BE2C (cell line): ENCODE results near the gene PADI1.

Source experiments
- DNase-seq: peaks from one replicate; pipeline ENCODE4 v3.0.0-alpha.2; 2020
- H3K27me3 ChIP-seq: fragments of 250-450 bp; sonication (Bioruptor Pico); 2 replicates; pipeline ENCODE4 v1.5.1; 2020; ENCODE audit warnings: mild to moderate bottlenecking
- H3K36me3 ChIP-seq: fragments of 250-450 bp; sonication (Bioruptor Pico); 2 replicates; pipeline ENCODE4 v1.5.1; 2020; ENCODE audit warnings: mild to moderate bottlenecking
- H3K4me1 ChIP-seq: fragments of 250-450 bp; sonication (Bioruptor Pico); 2 replicates; pipeline ENCODE4 v1.5.1; 2020
- H3K4me3 ChIP-seq: 2 replicates; pipeline ENCODE4 v1.5.1; 2011; ENCODE audit warnings: low read depth, low read length
- H3K9me3 ChIP-seq: fragments of 250-450 bp; sonication (Bioruptor Pico); 2 replicates; pipeline ENCODE4 v1.5.1; 2020
- CTCF ChIP-seq: IDR thresholded peaks from 2 replicates; pipeline ENCODE4 v1.5.1; 2012; ENCODE audit warnings: mild to moderate bottlenecking, low read depth, low read length

The PADI1 gene

DNA sequence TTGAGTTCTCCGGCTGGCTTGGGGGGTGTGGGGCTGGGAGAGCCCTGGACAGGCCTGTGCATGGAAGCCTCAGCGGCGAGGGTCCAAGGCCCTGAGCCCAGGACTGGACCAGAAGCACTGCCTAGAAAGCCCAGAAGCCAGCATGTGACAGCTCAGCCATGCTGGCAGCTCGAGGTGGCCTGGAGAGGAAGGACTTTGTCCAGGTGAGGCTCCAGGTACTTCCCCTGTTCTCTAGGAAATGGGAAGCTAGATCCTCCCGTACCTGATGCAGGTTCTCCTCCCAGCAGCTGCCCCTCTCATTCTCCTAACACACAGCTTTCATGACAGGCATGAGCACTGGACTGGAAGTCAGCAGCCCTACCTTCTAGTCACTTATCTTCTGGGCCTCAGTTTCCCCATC, 50.4 kb downstream of the PADI1 start:
- Histone ChIP-seq H3K9me3 (no peaks in the 10 kb centered on the region), H3K4me1 (no peaks in the 10 kb centered on the region), H3K36me3 (no peaks in the 10 kb centered on the region), H3K27me3 (no peaks in the 10 kb centered on the region), H3K4me3 (no peak overlapping the region)
- DNase-seq: no peak
- TF ChIP-seq CTCF: no peak

DNA sequence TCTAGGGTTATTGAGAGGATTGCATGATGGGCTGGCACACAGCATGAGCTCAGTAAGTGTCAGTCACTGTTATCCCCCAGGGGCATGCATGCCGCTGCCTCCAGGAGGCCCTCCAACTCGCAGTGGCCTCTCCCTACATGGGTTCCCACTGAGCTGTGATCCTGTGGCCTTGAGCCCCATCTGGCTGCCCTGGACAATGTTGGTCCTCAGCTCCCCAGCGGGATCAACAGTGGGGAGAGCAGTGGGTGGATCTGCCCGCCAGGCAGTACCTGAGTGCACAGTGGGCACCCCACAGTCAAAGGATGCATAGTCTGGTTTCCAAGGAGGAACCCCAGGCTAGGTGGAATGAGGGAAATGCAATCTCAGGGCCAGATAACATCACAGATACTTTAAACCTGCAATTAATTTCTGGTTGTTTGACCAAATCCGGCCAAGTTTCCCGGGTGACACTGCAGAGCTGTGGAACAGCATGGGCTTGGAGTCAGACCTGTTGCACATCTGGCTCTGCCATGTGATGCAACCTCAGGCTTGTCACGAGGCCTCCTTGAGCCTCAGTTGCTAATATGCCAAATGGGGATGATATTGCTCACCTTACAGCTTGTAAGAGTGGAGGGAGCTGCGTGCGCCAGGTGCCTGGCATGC, 53.3 kb downstream of the PADI1 start:
- no peaks in the 10 kb centered on the region for H3K27me3 ChIP-seq
- H3K9me3 ChIP-seq: no peaks in the 10 kb centered on the region
- H3K36me3 ChIP-seq: no peaks in the 10 kb centered on the region
- TF ChIP-seq CTCF: no peak
- no peak for DNase-seq
- no peak overlapping the region for H3K4me3 ChIP-seq
- H3K4me1 ChIP-seq: no peaks in the 10 kb centered on the region

DNA sequence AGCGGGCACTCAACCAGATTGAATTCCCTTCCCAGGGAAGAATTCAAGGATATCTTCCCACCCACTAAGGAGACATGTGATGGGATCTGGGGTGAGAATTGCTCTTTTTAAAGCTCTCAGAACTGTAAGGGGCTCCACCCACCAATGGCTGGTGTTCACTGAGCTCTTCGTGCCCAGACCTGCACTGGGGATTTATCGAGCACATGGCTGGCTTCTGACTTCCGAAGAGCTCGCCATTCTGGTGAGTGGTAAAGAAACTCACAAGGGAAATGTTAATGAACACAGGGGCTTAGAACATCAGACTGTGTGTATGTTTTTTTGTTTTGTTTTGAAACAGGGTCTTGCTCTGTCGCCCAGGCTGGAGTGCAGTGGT, 53.8 kb downstream of the PADI1 start:
- DNase-seq: no peak
- Histone ChIP-seq H3K4me1 (no peaks in the 10 kb centered on the region), H3K9me3 (no peaks in the 10 kb centered on the region), H3K36me3 (no peaks in the 10 kb centered on the region), H3K27me3 (no peaks in the 10 kb centered on the region), H3K4me3 (no peak overlapping the region)
- no peak for TF ChIP-seq CTCF

GRCh38 chr1:17259233-17259873, 54.4 kb downstream of the PADI1 start:
- Histone ChIP-seq H3K4me1 (no peaks in the 10 kb centered on the region), H3K9me3 (no peaks in the 10 kb centered on the region), H3K36me3 (no peaks in the 10 kb centered on the region), H3K4me3 (no peak overlapping the region), H3K27me3 (no peaks in the 10 kb centered on the region)
- TF ChIP-seq CTCF: no peak
- no peak for DNase-seq

DNA sequence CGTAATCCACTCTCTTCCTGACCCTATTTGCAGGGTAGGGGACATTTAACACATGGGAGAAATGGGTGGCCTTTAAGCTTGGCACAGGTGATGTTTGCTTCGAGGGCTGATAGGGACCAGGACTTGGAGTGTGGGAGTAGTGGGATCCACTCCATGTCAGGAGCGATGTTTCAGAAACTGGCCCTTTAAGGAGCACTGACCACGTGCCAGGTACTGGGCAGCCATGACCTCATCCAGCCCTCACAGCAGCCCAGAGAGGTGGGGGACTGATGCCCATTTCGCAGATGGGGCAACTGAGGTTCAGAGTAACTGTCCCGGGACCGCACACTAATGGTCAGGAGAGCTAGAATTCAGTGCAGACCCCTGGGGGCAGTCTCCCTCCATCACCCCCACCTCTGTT, 55.3 kb downstream of the PADI1 start:
- DNase-seq: no peak
- Histone ChIP-seq H3K36me3 (no peaks in the 10 kb centered on the region), H3K4me3 (no peak overlapping the region), H3K27me3 (no peaks in the 10 kb centered on the region), H3K4me1 (no peaks in the 10 kb centered on the region), H3K9me3 (no peaks in the 10 kb centered on the region)
- no peak for TF ChIP-seq CTCF

- DNase-seq: no peak
- Histone ChIP-seq H3K4me3 (no peak overlapping the region), H3K4me1 (no peaks in the 10 kb centered on the region), H3K9me3 (no peaks in the 10 kb centered on the region), H3K36me3 (no peaks in the 10 kb centered on the region), H3K27me3 (no peaks in the 10 kb centered on the region)
- TF ChIP-seq CTCF: no peak
Observed at GRCh38 chr1:17260738-17261137, 55.8 kb downstream of the PADI1 start.
